ENCODE results near the gene SLC16A7. TPM values are rescaled to one million over a fixed set of nuclear protein-coding genes. Genes with fewer than 3 reads are reported as not detected.
A peak's percentile ranks its signal among the peaks of the same experiment; 100 is the strongest.

Gene SLC16A7
- polyA plus RNA-seq, 1 donor from 2014 or later = 13.8 TPM

DNA sequence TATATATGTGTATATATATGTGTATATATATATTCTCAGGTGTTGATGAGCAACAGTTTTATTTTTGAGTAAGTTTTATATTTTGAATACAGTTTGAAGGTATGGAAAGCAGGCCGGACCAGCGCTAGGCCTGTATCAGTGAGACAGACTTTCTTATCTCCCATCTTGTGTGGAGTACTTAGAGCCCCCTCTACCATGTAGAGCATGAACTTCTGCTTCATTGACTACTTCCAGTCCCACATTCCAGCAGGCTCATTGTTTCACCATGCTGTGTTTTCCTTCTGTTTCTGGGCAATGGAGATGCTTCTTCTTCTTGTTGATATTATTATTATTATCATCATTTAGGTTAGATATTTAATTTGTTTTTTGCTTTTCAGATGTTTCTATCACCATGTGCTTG lies 76.4 kb downstream of the SLC16A7 start:
- Mint-ChIP-seq H3K9me3 (peaks cover 2 to 9% (median 2%) of the 10 kb centered on the region in 3 donors), H3K27ac (no peak overlapping the region), H3K36me3 (peaks cover 13% of the 10 kb centered on the region), H3K4me1 (peaks cover 0 to 3% (median 2%) of the 10 kb centered on the region in 3 donors), H3K4me3 (no peak overlapping the region), H3K27me3 (no peaks in the 10 kb centered on the region)

DNA sequence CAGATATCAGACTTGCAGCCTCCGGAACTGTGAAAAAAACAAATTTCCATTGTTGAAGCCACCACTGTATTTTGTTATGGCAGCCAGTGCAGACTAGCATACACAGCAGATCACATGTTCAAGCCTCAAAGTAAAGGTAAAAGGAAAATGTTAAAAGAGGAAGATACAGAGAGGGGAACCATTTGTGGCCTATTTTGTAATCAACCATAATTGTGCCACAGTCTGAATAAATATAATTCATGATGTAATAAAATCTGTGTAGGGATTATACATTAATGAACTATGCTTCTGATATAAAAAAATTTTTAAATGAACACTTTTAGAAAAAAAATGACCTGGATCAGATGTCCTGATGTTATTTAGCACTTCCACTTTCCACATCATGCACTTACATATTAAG lies 79.6 kb downstream of the SLC16A7 start:
- Mint-ChIP-seq H3K27me3 (no peaks in the 10 kb centered on the region), H3K4me1 (peaks cover 0 to 4% (median 0%) of the 10 kb centered on the region in 3 donors), H3K36me3 (peaks cover 13% of the 10 kb centered on the region), H3K9me3 (peaks cover 4 to 6% (median 5%) of the 10 kb centered on the region in 3 donors), H3K27ac (no peak overlapping the region), H3K4me3 (no peak overlapping the region)

DNA sequence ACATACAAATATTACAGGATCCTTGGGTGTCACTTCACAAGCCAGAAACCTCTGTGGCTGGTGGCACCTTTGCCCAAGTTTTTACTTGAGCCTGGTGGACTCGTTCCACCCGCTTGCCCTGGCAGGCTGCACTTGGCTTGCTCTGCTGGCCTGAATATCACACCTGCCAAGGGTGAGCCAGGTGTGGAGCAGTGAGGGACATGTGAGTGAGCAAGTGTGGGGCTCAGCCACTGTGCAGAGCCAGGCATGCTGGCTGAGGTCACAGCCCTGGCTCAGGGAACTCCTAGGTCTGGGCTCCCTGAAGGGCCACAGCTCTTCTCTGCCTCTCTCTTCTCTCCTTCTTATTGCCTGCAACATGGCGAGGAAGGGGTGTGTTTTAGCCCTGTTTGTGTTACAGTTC lies 82.0 kb downstream of the SLC16A7 start:
- H3K4me3 Mint-ChIP-seq = no peak overlapping the region
- peaks cover 13% of the 10 kb centered on the region for H3K36me3 Mint-ChIP-seq

DNA sequence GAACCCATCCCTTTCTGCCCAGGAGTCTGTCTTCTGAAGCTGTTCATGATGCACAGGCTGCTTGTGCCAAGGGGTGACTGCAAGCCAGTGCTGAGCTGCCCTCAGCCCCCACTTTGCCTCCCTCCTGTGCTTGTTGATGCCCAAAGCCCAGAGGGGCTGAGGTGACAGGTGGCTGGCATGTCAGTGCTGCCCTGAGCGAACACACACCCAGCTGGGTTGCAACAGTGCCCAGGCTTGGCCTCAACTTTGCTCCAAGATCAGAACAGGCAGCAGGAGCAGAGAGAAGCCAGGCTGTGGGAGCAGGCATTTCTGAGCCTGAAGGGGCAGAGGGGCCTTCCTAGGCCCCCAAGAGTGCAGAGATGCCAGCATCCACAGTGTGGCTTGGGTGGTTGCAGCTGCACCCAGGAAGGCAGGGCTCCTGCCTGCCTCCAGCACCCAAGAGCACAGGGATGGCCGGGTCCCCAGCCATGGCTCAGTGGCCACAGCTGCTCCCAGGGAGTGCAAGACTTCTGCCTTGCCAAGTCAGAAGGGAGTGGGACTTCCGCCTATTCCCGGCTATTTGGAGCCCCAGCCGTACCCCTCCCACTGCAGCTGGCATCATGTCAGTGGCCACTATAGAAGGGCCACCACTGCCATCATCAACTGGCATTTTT lies 83.1 kb downstream of the SLC16A7 start:
- peaks cover 4 to 6% (median 5%) of the 10 kb centered on the region in 3 donors for H3K9me3 Mint-ChIP-seq
- no peak overlapping the region for H3K4me3 Mint-ChIP-seq
- peak overlapping the region in 1 of 3 donors; percentile 24 for H3K27ac Mint-ChIP-seq
- H3K27me3 Mint-ChIP-seq = no peaks in the 10 kb centered on the region
- peaks cover 4 to 9% (median 4%) of the 10 kb centered on the region in 3 donors for H3K4me1 Mint-ChIP-seq
- H3K36me3 Mint-ChIP-seq = peaks cover 15% of the 10 kb centered on the region

More for the DNA sequence above, 82.0 kb downstream of the SLC16A7 start:
- H3K27ac Mint-ChIP-seq = no peak overlapping the region
- peaks cover 0 to 9% (median 4%) of the 10 kb centered on the region in 3 donors for H3K4me1 Mint-ChIP-seq
- no peaks in the 10 kb centered on the region for H3K27me3 Mint-ChIP-seq
- H3K9me3 Mint-ChIP-seq = peaks cover 4 to 6% (median 5%) of the 10 kb centered on the region in 3 donors

DNA sequence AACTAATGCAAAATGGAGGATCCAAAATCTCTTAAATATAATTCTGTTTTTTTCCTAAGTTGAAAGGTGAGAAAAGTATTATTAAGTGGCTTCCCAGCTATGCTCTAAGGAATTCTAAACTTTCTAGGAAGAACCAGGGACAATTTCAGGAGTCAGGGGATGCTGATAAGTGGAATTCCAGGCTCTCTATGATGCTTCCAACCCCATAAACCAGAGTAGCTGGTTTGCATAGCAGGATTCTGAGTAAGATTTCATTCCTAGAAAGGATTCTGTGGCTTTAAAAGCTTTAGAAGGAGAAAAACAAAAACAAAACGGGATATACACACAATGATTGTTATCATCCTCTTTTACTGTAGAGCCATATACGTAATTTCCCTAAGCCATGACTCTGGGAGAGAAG lies 93.9 kb downstream of the SLC16A7 start:
- H3K4me1 Mint-ChIP-seq = peaks cover 0 to 4% (median 0%) of the 10 kb centered on the region in 3 donors
- H3K4me3 Mint-ChIP-seq = no peak overlapping the region
- H3K9me3 Mint-ChIP-seq = peaks cover 2 to 7% (median 2%) of the 10 kb centered on the region in 3 donors
- H3K27me3 Mint-ChIP-seq = no peaks in the 10 kb centered on the region
- no peak overlapping the region for H3K27ac Mint-ChIP-seq
- H3K36me3 Mint-ChIP-seq = peaks cover 4% of the 10 kb centered on the region

DNA sequence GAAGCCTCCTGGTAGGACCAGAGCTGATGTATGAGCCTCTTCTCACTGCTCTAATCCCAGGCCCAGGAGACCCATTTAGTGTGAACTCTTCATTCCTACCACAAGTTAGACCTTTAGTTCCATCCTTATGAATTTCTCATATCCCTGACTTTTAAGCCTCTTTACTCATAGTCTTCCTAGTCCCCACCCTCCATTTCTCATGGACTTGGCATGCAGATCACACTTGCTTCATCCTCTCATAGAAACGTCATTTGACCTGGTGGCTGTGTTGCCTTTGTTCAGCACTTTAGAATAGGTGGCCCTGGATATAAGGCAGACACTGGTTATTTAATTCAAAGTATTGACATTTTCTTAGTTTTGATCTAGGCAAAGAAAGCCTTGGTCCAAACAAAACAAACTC lies 99.5 kb downstream of the SLC16A7 start:
- H3K27me3 Mint-ChIP-seq = no peaks in the 10 kb centered on the region
- H3K4me1 Mint-ChIP-seq = peaks cover 0 to 2% (median 0%) of the 10 kb centered on the region in 3 donors
- no peak overlapping the region for H3K4me3 Mint-ChIP-seq
- peaks cover 2 to 7% (median 2%) of the 10 kb centered on the region in 3 donors for H3K9me3 Mint-ChIP-seq
- peak overlapping the region in 1 of 3 donors; percentile 73 for H3K27ac Mint-ChIP-seq
- H3K36me3 Mint-ChIP-seq = peaks cover 3% of the 10 kb centered on the region

DNA sequence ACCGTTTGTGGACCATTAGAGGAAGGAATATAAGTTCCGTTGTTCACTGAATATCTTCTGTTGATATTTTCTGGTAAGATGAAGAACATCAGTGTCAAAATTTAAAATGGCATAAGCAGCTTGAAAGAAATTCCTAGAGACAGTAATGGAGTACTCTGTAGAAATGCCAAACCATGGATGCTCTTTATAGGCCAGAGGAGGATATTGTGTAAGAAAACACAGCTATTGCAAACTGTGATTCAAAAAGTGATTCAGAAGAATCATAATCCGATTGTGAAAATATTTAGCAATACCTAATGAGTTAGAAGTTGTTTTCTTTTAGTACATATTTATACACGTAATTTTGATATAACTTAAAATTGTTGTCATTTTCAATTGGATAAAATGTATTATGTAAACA lies 102.8 kb downstream of the SLC16A7 start:
- peaks cover 0 to 2% (median 0%) of the 10 kb centered on the region in 3 donors for H3K4me1 Mint-ChIP-seq
- no peak overlapping the region for H3K4me3 Mint-ChIP-seq
- H3K27me3 Mint-ChIP-seq = no peaks in the 10 kb centered on the region
- peaks cover 1% of the 10 kb centered on the region for H3K36me3 Mint-ChIP-seq
- H3K9me3 Mint-ChIP-seq = no peaks in the 10 kb centered on the region
- H3K27ac Mint-ChIP-seq = no peak overlapping the region

DNA sequence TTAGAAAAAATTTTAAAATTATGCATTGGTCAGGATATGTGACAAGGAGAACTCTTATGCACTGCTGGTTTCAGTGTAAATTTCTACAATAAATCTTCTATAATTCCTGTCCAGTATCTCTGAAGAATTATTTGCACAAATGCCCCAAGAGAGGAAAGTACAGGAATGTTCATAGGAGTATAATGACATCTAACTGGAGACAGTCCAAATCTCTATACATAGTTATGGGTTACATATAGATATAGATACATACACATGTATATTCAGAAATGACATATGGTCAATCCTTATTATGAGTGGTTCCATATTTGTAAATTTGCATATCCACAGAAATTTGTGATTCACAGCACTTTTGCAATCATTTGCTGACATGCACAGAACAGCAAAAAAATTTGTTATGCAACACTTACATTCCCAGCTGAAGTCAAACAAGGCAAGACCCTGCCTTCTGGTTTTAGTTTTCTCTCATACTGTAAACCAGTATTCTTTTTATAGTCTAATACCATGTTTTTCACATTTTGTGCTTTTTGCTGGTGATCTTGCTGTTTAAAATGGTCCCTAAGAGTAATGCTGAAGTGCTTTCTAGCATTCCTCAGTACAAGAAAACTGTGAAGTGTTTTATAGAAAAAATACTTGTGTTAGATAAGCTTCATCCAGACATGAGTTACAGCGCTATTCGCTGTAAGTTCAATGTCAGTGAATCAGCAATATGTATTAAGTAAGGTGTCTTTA lies 103.8 kb downstream of the SLC16A7 start:
- H3K36me3 Mint-ChIP-seq = peaks cover 1% of the 10 kb centered on the region
- peaks cover 0 to 2% (median 0%) of the 10 kb centered on the region in 3 donors for H3K4me1 Mint-ChIP-seq
- H3K27ac Mint-ChIP-seq = no peak overlapping the region
- H3K27me3 Mint-ChIP-seq = no peaks in the 10 kb centered on the region
- no peak overlapping the region for H3K4me3 Mint-ChIP-seq
- no peaks in the 10 kb centered on the region for H3K9me3 Mint-ChIP-seq

DNA sequence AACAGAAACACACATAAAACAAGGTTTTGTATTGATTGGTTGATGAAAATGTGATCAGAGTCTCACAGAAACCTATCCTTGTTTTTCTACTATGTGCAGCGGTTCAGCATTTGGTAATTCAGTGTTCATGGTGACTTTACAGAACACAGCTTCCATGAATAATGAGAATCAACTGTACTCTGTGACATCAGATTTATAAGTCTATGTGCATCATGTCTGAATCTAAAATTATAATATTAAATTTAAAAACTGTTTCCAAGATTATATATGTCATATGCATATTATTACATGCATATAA lies 104.3 kb downstream of the SLC16A7 start:
- no peak overlapping the region for H3K27ac Mint-ChIP-seq
- H3K4me1 Mint-ChIP-seq = peaks cover 0 to 2% (median 0%) of the 10 kb centered on the region in 3 donors
- no peaks in the 10 kb centered on the region for H3K9me3 Mint-ChIP-seq
- no peak overlapping the region for H3K4me3 Mint-ChIP-seq
- H3K36me3 Mint-ChIP-seq = peaks cover 1% of the 10 kb centered on the region
- no peaks in the 10 kb centered on the region for H3K27me3 Mint-ChIP-seq

DNA sequence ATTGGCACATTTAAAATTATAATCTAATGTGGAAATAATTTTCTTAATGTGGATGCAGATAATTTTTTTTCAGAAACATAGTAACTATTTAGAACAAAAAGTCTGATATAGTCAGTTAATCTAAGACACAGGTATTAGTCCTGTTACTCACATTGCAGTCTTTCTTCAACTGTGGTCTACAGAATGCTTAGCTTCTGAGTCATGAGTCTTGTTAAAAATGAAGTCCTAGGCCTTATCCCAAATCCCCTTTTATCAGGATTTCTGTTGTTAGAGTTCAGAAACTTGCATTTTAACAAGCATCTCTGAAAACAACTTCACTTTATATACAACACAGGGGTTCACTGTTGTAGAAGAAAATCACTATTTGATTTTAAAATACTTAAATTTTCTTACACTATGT lies 112.2 kb downstream of the SLC16A7 start:
- no peaks in the 10 kb centered on the region for H3K36me3 Mint-ChIP-seq
- no peaks in the 10 kb centered on the region for H3K9me3 Mint-ChIP-seq
- H3K4me1 Mint-ChIP-seq = peaks cover 0 to 5% (median 4%) of the 10 kb centered on the region in 3 donors
- H3K27me3 Mint-ChIP-seq = no peaks in the 10 kb centered on the region
- no peak overlapping the region for H3K4me3 Mint-ChIP-seq
- no peak overlapping the region for H3K27ac Mint-ChIP-seq

DNA sequence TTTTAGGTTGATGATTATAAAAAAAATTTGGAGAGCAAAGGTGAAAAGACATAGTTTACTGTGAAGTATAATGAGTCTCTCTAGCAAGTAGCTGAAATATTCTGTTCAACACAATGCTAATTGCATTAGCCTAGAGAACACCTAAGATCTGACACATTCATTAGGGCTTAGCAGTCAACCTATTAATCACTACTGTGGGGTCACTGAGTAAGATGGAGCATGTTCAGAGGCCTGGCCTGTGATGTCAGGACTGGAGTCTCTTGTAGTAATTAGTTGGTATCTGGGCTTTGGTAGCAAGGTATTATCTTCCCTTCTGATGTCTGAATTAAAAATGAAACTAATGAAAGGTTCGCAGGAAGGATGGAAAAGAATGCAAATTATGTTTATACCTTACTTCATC lies 112.7 kb downstream of the SLC16A7 start:
- no peak overlapping the region for H3K27ac Mint-ChIP-seq
- no peaks in the 10 kb centered on the region for H3K36me3 Mint-ChIP-seq
- no peak overlapping the region for H3K4me3 Mint-ChIP-seq
- peaks cover 0 to 5% (median 4%) of the 10 kb centered on the region in 3 donors for H3K4me1 Mint-ChIP-seq
- no peaks in the 10 kb centered on the region for H3K9me3 Mint-ChIP-seq
- H3K27me3 Mint-ChIP-seq = no peaks in the 10 kb centered on the region

DNA sequence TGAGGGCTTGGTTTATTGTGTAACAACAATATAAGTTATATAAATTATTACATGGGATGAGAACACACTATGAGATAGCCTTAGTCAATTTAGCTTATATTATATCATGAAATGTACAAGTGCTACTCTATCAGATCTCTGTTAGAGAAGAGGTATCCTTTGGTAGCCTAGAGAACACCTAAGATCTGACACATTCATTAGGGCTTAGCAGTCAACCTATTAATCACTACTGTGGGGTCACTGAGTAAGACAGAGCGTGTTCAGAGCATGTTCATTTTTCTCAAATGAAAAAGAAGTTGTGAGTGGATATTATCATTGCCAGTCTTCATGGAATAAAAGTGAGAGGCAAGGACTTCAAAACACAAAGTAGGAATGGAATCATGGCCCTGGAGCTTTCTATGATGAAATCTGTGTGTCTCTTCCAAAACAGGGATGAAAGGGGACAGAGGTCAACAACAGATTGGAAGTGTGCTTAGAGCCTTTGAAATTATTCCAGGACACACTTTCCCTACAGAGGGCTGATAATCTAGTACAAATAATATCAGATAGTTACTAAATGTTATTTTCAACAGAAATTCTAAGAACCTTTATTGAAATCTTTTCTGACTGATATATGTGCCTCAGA lies 114.3 kb downstream of the SLC16A7 start:
- Mint-ChIP-seq H3K4me3 (no peak overlapping the region), H3K36me3 (no peaks in the 10 kb centered on the region), H3K27me3 (no peaks in the 10 kb centered on the region), H3K4me1 (peaks cover 0 to 8% (median 6%) of the 10 kb centered on the region in 3 donors), H3K27ac (no peak overlapping the region), H3K9me3 (no peaks in the 10 kb centered on the region)

DNA sequence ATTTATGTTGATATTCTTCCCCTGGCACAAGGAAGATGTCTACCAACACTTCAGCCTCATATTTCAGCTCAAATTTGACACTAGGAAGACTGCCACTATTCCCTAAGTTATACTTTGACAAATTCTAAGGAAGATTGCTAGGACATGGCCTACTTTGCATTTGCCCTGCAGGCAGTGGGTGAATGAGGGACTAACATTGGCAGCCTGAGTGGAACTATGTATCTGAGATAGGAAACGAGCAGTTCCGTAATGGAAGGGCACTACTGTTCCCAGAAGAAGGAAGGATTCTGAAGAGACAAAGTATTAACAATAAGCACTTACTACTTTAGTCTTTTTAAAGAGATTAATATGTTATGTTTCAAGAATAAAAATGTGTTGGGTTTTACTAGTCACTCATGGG lies 115.1 kb downstream of the SLC16A7 start:
- Mint-ChIP-seq H3K27ac (no peak overlapping the region), H3K9me3 (no peaks in the 10 kb centered on the region), H3K36me3 (no peaks in the 10 kb centered on the region), H3K4me3 (no peak overlapping the region), H3K27me3 (no peaks in the 10 kb centered on the region), H3K4me1 (peaks cover 0 to 8% (median 6%) of the 10 kb centered on the region in 3 donors)

DNA sequence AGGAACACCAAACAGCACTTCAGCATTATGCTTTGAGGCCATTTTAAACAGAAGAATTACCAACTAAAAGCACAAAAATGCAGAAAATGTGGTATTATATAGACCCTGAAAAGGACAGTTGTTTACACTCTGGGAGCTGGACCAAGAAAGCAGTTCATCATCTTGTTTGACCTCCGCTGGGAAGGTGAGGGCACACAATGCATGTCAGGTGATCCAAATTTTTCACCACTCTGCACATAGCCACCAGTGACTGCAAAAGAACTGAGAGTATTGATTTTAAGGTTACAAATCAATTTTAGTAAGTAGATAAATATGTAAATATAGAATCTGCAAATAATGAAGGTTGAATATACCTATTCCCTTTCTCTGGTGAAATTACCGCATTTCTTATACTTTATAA lies 119.6 kb downstream of the SLC16A7 start:
- Mint-ChIP-seq H3K36me3 (no peaks in the 10 kb centered on the region), H3K4me3 (no peak overlapping the region), H3K27ac (no peak overlapping the region), H3K9me3 (no peaks in the 10 kb centered on the region), H3K4me1 (peaks cover 1 to 8% (median 3%) of the 10 kb centered on the region in 3 donors), H3K27me3 (no peaks in the 10 kb centered on the region)

DNA sequence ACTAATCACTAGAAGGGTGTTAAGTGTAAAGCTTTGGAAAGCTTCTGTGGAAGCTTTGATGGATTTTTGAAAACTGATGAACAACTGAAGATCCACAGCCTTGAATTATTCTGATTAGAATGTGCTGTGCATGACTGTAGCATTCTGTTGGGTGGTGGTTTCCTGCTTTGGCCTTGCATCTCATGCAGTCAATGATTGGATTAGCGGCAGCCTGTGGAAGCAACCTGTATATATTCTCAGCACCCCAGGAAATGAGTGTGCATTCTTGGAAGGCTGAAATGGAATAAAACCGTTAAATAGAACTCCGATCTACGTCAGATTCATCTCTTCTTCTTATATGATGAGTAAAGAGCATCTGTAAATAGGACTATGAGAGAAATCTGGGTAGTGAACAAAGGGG lies 120.2 kb downstream of the SLC16A7 start:
- H3K36me3 Mint-ChIP-seq = no peaks in the 10 kb centered on the region
- H3K4me3 Mint-ChIP-seq = no peak overlapping the region
- H3K4me1 Mint-ChIP-seq = peaks cover 1 to 8% (median 3%) of the 10 kb centered on the region in 3 donors
- H3K27me3 Mint-ChIP-seq = no peaks in the 10 kb centered on the region
- no peaks in the 10 kb centered on the region for H3K9me3 Mint-ChIP-seq
- H3K27ac Mint-ChIP-seq = no peak overlapping the region
